MCF 10A (cell line): ENCODE measurements around the gene PLEKHA5. TPM values are rescaled to one million over a fixed set of nuclear protein-coding genes. Genes with fewer than 3 reads are reported as not detected.

Experiments used
- BruUV-seq: library from RNA; stranded (reverse); fragments of 400-500 nt; replicated peaks from 2 replicates; lab custom pipeline; 2021; lab: Mats Ljungman, UMichigan
- CTCF ChIA-PET: fragments of 300-600 bp; sonication (Branson Sonifier 250); formaldehyde crosslinking; extraction: SDS; loops from one replicate; lab custom pipeline; 2021; ENCODE audit warnings: antibody characterized with exemption, inconsistent platforms; lab: Yijun Ruan, JAX
- POLR2A ChIA-PET: fragments of 300-600, 350-650 bp; sonication (Branson Sonifier 250); formaldehyde crosslinking; extraction: SDS; loops from one replicate; lab custom pipeline; 2020; ENCODE audit warnings: antibody characterized with exemption, inconsistent platforms; lab: Yijun Ruan, JAX
- DNase-seq: peaks from one replicate; pipeline ENCODE4 v3.0.0-alpha.2; 2018; ENCODE audit not compliant: unreplicated experiment
- H3K27ac Mint-ChIP-seq: one replicate; pipeline ENCODE4 v1.8.0; 2022; ENCODE audit warnings: mild to moderate bottlenecking, low read depth, mixed read lengths; ENCODE audit not compliant: unreplicated experiment
- H3K27me3 Mint-ChIP-seq: one replicate; pipeline ENCODE4 v1.8.0; 2022; ENCODE audit warnings: mixed read lengths; ENCODE audit not compliant: insufficient read depth, unreplicated experiment
- H3K36me3 Mint-ChIP-seq: one replicate; pipeline ENCODE4 v1.8.0; 2022; ENCODE audit warnings: mild to moderate bottlenecking, moderate library complexity, mixed read lengths; ENCODE audit not compliant: insufficient read depth, unreplicated experiment
- H3K4me1 Mint-ChIP-seq: one replicate; pipeline ENCODE4 v1.8.0; 2022; ENCODE audit warnings: mixed read lengths; ENCODE audit not compliant: insufficient read depth, unreplicated experiment
- H3K4me3 Mint-ChIP-seq: one replicate; pipeline ENCODE4 v1.8.0; 2022; ENCODE audit warnings: mild to moderate bottlenecking, moderate library complexity, mixed read lengths; ENCODE audit not compliant: unreplicated experiment
- H3K9me3 Mint-ChIP-seq: one replicate; pipeline ENCODE4 v1.8.0; 2022; ENCODE audit warnings: mixed read lengths; ENCODE audit not compliant: unreplicated experiment
- CTCF ChIP-seq: fragments of 200-600 bp; IDR thresholded peaks from one replicate; pipeline ENCODE4 v1.8.0; 2022; ENCODE audit warnings: antibody characterized with exemption, mild to moderate bottlenecking; ENCODE audit not compliant: unreplicated experiment
- intact Hi-C: fragments of 100-400 bp; cut with micrococcal nuclease; formaldehyde crosslinking; loops from 2 replicates; pipeline ENCODE4 v1.14.1; 2022
- total RNA-seq: library from RNA; stranded (reverse); gene quantifications from 2 replicates; pipeline ENCODE4 v1.2.3, GENCODE V29; 2022

The PLEKHA5 gene
- total RNA-seq, 1 experiment from 2014 or later = 25.2 TPM

DNA sequence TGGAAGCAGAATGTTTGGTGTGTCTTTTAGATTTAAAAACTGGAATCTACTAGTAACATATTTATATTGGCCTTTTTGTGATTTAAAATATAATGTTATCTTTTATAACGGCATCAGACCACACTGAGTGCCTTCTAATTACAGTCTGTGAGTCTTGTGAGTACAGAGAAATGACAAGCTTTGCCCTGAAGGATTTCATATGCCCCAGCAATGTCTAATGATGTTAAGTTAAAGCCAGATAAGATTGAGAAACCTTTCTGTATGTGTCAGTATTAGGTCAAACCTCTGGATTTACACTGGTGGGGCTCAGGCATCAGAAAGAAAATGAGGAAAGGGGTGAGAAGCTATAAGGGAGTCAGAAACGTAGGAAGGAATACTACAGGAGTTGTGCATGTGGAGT, 25.2 kb downstream of the PLEKHA5 start:
- Mint-ChIP-seq H3K4me3 (no peak overlapping the region), H3K36me3 (peaks cover 23% of the 10 kb centered on the region), H3K27ac (no peak overlapping the region), H3K9me3 (peaks cover 5% of the 10 kb centered on the region), H3K4me1 (peaks cover 10% of the 10 kb centered on the region), H3K27me3 (no peaks in the 10 kb centered on the region)
- POLR2A ChIA-PET = interaction anchor here (1.2 to 1.3 kb wide), 2 partner anchors 24 to 58 kb away, joined by 3 to 4 read pairs; no protein-coding TSS in a partner anchor
- BruUV-seq = no TSS peak
- no peak for DNase-seq
- CTCF ChIA-PET = no interaction called here
- TF ChIP-seq CTCF = no peak
- intact Hi-C loops = no loop called here

DNA sequence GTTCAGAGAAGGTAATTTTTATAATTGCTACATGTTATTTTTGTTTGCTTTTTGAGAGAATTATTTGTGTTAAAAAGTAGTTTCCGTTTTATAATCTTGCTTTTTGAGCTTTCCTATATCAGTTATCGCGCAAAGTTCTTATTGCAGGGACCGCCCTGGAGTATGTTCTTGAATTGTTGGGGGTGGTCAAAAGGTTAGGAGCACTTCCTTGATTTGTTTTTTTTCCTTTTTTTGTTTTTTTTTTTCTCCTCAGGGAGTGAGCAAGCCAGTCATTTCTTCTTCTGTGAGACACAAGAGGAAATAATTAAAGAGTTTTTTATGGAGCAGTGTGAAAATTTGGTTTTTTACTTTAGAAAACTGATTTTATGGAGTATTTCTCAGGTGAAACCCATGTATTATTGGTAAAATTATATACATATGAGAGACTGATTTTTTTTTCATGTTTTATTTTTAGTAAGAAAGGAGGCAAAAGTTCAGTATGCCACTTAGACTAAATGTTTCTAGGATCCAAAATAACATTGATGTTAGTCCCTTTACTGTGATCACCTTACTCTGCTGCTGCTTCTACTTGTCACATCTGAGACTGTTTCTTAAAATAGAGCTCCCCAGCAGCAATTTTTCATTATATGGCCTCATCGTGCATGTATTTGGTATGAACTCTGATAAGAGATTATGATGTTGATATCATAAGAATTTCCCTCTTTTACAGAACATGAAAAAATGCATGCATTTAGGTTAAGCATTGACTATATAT, 26.6 kb downstream of the PLEKHA5 start:
- Mint-ChIP-seq H3K27me3 (no peaks in the 10 kb centered on the region), H3K4me1 (peaks cover 2% of the 10 kb centered on the region), H3K4me3 (no peak overlapping the region), H3K27ac (peak overlapping the region; percentile 49), H3K36me3 (peaks cover 15% of the 10 kb centered on the region), H3K9me3 (peaks cover under 1% of the 10 kb centered on the region)
- DNase-seq = no peak
- intact Hi-C loops = no loop called here
- CTCF ChIA-PET = interaction anchor here (1.0 kb wide), 1 partner anchor 30 kb away, joined by 3 read pairs; no protein-coding TSS in a partner anchor
- no peak for TF ChIP-seq CTCF
- POLR2A ChIA-PET = no interaction called here
- no TSS peak for BruUV-seq

GRCh38 chr12:19158923-19159322, 29.4 kb downstream of the PLEKHA5 start:
- no peak overlapping the region for H3K4me3 Mint-ChIP-seq
- no peak for DNase-seq
- POLR2A ChIA-PET = interaction anchor here (0.6 kb wide), 1 partner anchor 153 kb away, joined by 3 read pairs; no protein-coding TSS in a partner anchor
- intact Hi-C loops = no loop called here
- no peaks in the 10 kb centered on the region for H3K27me3 Mint-ChIP-seq
- CTCF ChIA-PET = no interaction called here
- no TSS peak for BruUV-seq
- no peaks in the 10 kb centered on the region for H3K9me3 Mint-ChIP-seq
- peak overlapping the region; percentile 61 for H3K27ac Mint-ChIP-seq
- peaks cover 12% of the 10 kb centered on the region for H3K36me3 Mint-ChIP-seq
- TF ChIP-seq CTCF = no peak
- H3K4me1 Mint-ChIP-seq = peaks cover 5% of the 10 kb centered on the region

DNA sequence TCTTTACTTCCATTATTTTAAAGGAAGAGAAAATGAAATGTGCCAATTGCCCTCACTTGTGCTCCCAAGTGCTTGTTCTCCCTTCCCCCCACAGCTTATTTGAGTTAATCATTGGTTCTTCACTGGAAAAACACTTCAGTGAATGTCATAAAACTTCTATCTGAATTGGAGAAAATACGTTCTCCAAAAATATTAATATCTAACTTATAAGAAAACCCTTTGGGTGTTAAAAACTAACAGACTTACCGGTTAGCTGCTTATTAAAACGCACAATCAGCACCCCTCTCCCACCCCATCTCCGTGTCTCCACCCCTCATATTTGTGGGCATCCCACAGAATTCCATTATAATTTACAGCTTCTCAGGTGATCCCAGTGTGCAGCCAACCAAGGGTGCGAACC, 31.7 kb downstream of the PLEKHA5 start:
- H3K9me3 Mint-ChIP-seq = no peaks in the 10 kb centered on the region
- peaks cover 12% of the 10 kb centered on the region for H3K36me3 Mint-ChIP-seq
- no peak for TF ChIP-seq CTCF
- ChIA-PET CTCF (interaction anchor here (0.6 kb wide), 1 partner anchor 392 kb away, joined by 3 read pairs; no protein-coding TSS in a partner anchor), POLR2A (interaction anchor here (1.0 to 1.8 kb wide), 3 partner anchors 9 to 13 kb away, joined by 3 to 5 read pairs (median 3); no protein-coding TSS in a partner anchor)
- DNase-seq = no peak
- no peak overlapping the region for H3K27ac Mint-ChIP-seq
- no TSS peak for BruUV-seq
- no peaks in the 10 kb centered on the region for H3K27me3 Mint-ChIP-seq
- intact Hi-C loops = no loop called here
- H3K4me1 Mint-ChIP-seq = peaks cover 10% of the 10 kb centered on the region
- no peak overlapping the region for H3K4me3 Mint-ChIP-seq
